KMS-11 (cell line): ENCODE results near the gene THAP4.
"Not testable (repeated sequence)": the region's sequence is repeated elsewhere in the genome, so short reads cannot be mapped to it uniquely, and the experiment has no call there.

Experiments used
- H2AFZ ChIP-seq: fragments of 200-600 bp; sonication (generic); 2 replicates; pipeline ENCODE4 v1.6.1; 2016; ENCODE audit warnings: antibody characterized with exemption, mixed run types, low read depth
- H3K27ac ChIP-seq: fragments of 200-600 bp; sonication (generic); 2 replicates; pipeline ENCODE4 v1.6.1; 2016; ENCODE audit warnings: mild to moderate bottlenecking, mixed run types
- H3K27me3 ChIP-seq: fragments of 200-600 bp; sonication (generic); 2 replicates; pipeline ENCODE4 v1.6.1; 2017; ENCODE audit warnings: mild to moderate bottlenecking, low read depth, mixed run types, moderate library complexity; ENCODE audit not compliant: insufficient read depth
- H3K36me3 ChIP-seq: fragments of 200-600 bp; sonication (generic); 2 replicates; pipeline ENCODE4 v1.6.1; 2017; ENCODE audit warnings: mild to moderate bottlenecking, mixed run types; ENCODE audit not compliant: insufficient read depth
- H3K4me1 ChIP-seq: fragments of 200-600 bp; sonication (generic); 2 replicates; pipeline ENCODE4 v1.6.1; 2016; ENCODE audit warnings: mild to moderate bottlenecking, low read depth, mixed run types; ENCODE audit not compliant: poor library complexity, severe bottlenecking
- H3K4me2 ChIP-seq: fragments of 200-600 bp; sonication (generic); 2 replicates; pipeline ENCODE4 v1.7.0; 2016; ENCODE audit warnings: mild to moderate bottlenecking, mixed run types
- H3K4me3 ChIP-seq: fragments of 200-600 bp; sonication (generic); IDR thresholded peaks from 2 replicates; pipeline ENCODE4 v1.6.1; 2017; ENCODE audit warnings: low read depth, low read length, mixed read lengths; ENCODE audit not compliant: insufficient read depth
- H3K79me2 ChIP-seq: fragments of 200-600 bp; sonication (generic); 2 replicates; pipeline ENCODE4 v1.6.1; 2016; ENCODE audit warnings: low read depth, mixed run types; ENCODE audit not compliant: insufficient read depth
- H3K9ac ChIP-seq: fragments of 200-600 bp; sonication (generic); 2 replicates; pipeline ENCODE4 v1.6.1; 2016; ENCODE audit warnings: mild to moderate bottlenecking, mixed run types
- H4K20me1 ChIP-seq: fragments of 200-600 bp; sonication (generic); 2 replicates; pipeline ENCODE4 v1.6.1; 2016; ENCODE audit warnings: mild to moderate bottlenecking, mixed run types; ENCODE audit not compliant: insufficient read depth
- CTCF ChIP-seq: fragments of 200-600 bp; sonication (generic); conservative IDR thresholded peaks from 2 replicates; pipeline ENCODE4 v1.6.1; 2017; ENCODE audit warnings: low read depth, mild to moderate bottlenecking, antibody characterized with exemption, low read length, moderate library complexity, mixed read lengths

THAP4 gene

GRCh38 chr2:241666627-241667400, 29.9 kb upstream of the THAP4 start:
- H2AFZ ChIP-seq = no peak overlapping the region
- H3K4me3 ChIP-seq = no peak overlapping the region
- H3K36me3 ChIP-seq = no peaks in the 10 kb centered on the region; the same call in 1 of the 2 replicates

GRCh38 chr2:241665731-241666440, 28.9 kb upstream of the THAP4 start:
- Histone ChIP-seq H2AFZ (no peak overlapping the region), H3K79me2 (no peaks in the 10 kb centered on the region), H3K4me1 (no peaks in the 10 kb centered on the region), H3K36me3 (no peaks in the 10 kb centered on the region; the same call in 1 of the 2 replicates), H3K4me2 (no peak overlapping the region), H3K9ac (no peak overlapping the region), H3K27ac (no peak overlapping the region), H4K20me1 (no peaks in the 10 kb centered on the region), H3K27me3 (no peaks in the 10 kb centered on the region), H3K4me3 (no peak overlapping the region)
- no peak; the same call in 1 of the 2 replicates for TF ChIP-seq CTCF

More at GRCh38 chr2:241666627-241667400, 29.9 kb upstream of the THAP4 start:
- H3K79me2 ChIP-seq = no peaks in the 10 kb centered on the region
- H3K4me1 ChIP-seq = no peaks in the 10 kb centered on the region
- no peak for TF ChIP-seq CTCF
- H4K20me1 ChIP-seq = no peaks in the 10 kb centered on the region
- H3K27me3 ChIP-seq = no peaks in the 10 kb centered on the region
- H3K27ac ChIP-seq = no peak overlapping the region
- H3K4me2 ChIP-seq = no peak overlapping the region
- H3K9ac ChIP-seq = no peak overlapping the region

GRCh38 chr2:241662731-241663130, 25.8 kb upstream of the THAP4 start:
- not testable (repeated sequence) for H3K4me3 ChIP-seq, H3K9ac ChIP-seq, H3K4me1 ChIP-seq, H3K27me3 ChIP-seq, H4K20me1 ChIP-seq, H3K79me2 ChIP-seq, H3K4me2 ChIP-seq, H2AFZ ChIP-seq, H3K36me3 ChIP-seq, H3K27ac ChIP-seq

- H4K20me1 ChIP-seq = no peaks in the 10 kb centered on the region
- H3K79me2 ChIP-seq = no peaks in the 10 kb centered on the region
- H2AFZ ChIP-seq = no peak overlapping the region
- no peaks in the 10 kb centered on the region; the same call in 1 of the 2 replicates for H3K36me3 ChIP-seq
- H3K9ac ChIP-seq = no peak overlapping the region
- no peak overlapping the region for H3K4me3 ChIP-seq
- no peak for TF ChIP-seq CTCF
- no peak overlapping the region for H3K27ac ChIP-seq
- H3K4me2 ChIP-seq = no peak overlapping the region
- H3K4me1 ChIP-seq = no peaks in the 10 kb centered on the region
- H3K27me3 ChIP-seq = no peaks in the 10 kb centered on the region
Observed at GRCh38 chr2:241660593-241661213, 23.7 kb upstream of the THAP4 start.
